Stimulated activated CD4-positive, alpha-beta T cell treated with anti-CD3 and anti-CD28 coated beads, Interleukin-1b, Interleukin-23, amount 100 ng/mL, for 4 hours (primary cell): Measurements from ENCODE around the gene ADGRL3.
"Not testable (repeated sequence)": the region's sequence is repeated elsewhere in the genome, so short reads cannot be mapped to it uniquely, and the experiment has no call there.

Experiments used
- DNase-seq, 2 donors: peaks; one replicate each; pipeline ENCODE4 v3.0.0-alpha.2; 2020; ENCODE audit warnings: low read depth in 2 of 2

ADGRL3 gene

DNA sequence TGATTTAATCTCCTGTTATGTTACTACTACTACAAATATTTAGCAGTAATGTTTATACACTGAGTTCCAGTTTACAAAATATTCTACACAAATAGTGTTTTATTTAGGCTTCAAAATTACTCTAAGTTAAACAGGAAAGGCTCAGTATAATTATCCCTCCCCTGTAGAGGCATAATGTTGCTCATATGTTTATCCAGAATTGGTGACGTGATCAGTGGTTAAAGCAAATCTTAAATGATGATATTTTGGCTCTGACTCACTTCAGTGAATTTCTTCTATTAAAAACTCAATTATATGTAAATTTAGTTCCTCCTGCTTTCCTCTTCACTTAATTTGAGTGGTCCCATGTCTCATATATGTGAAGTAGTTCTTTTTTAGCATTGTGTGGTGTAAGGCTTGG lies 438.5 kb downstream of the ADGRL3 start:
- DNase-seq, result no peak

- not testable (repeated sequence) for DNase-seq
Observed at GRCh38 chr4:61646746-61647350, 446.7 kb downstream of the ADGRL3 start.

DNA sequence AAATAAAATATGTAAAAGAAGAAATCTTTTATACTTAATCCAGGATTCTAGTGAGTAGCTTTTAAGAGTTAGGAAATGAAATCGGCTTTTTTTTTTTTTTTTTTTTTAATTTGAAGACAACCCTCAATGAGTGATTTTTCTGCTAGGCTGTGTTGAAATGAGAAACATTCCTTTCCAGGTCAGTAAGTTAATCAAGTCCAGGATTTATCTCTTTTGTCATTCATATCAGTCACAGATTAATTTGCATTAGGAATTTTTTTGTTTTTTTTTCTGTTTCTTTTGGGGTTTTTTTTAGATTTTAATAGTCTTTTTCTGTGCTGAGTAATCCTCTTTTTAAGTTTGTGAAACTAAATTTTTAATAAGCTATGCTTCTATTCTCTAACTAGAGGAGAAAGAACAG lies 448.1 kb downstream of the ADGRL3 start:
- DNase-seq, result no peak

- DNase-seq, result no peak
Observed at GRCh38 chr4:61657016-61657415, 456.9 kb downstream of the ADGRL3 start.

- no peak for DNase-seq
Observed at GRCh38 chr4:61661960-61662359, 461.8 kb downstream of the ADGRL3 start.

DNA sequence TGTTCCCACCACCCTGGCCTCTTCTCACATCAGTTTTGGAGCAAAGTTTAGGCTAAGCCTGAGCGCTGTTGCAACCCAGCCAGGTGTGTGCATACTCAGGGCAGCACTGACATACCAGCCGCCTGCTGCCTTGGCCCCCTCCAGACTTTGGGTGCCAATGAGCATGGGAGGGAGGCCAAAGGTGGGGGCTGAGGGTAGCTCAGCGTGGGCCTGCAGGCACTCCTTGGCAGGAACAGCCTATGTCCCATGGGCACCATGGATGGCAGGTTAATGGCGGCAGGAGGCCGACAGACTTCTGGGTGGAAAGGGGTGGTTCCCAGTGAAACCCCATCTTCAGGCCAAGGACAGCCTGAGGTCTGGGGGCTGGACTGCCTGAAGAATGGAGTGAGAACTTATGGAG lies 462.2 kb downstream of the ADGRL3 start:
- no peak for DNase-seq

GRCh38 chr4:61663310-61663709 lies 463.2 kb downstream of the ADGRL3 start:
- DNase-seq, result no peak

DNA sequence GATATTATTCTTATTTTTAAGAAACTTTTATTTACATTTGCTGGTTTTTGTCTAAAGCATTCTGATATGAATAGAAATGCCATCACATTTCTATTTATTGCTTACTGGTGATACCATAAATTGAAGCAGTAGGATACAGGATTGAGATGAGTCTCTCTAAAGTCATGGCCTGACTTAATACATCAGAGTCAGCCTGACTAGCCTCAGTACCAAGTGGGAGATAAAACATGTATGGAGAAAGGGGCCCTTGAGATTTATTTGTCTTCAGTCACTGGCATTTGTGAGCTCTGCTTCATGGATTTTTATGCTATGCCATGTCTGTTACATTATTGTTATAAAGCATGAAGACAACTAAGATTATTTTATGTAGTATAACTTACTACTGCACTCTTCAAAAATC lies 465.5 kb downstream of the ADGRL3 start:
- no peak for DNase-seq

DNA sequence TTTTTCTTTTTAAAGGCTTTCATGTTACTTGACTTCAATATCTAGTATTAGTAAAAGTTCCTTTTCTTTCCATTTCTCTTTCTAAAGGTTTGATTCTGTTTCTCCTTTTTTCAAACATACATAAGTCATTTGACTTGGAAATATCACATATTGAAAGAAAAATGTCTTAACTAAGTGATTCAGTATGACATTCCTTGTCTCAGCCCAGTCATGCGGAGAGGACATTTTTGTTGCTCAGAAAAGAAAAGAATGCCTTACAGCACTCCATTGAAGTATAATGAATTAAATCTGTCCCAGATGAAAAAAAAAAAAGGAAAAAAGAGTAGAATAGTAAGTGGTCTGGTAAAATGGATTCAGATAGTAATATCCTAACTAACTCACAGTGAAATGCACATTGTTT lies 466.1 kb downstream of the ADGRL3 start:
- DNase-seq, result no peak

DNA sequence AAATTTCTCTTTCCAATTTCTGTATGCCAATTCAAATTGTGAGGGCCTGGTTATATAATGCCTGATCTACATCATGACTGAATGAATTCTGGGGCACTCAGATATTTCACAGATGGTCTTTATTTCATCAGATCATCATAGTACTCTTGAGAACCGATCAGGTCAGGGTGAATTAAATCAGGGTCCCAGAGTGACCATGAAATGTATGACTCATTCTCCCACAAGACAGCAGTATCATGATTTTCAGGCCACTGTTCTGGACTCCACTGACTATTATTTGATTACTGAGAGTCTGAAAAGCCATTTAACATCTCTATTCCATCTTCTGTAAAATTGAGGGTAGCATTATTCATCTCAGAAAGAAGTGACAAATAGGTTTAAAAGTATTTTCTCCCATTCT lies 471.5 kb downstream of the ADGRL3 start:
- no peak for DNase-seq

GRCh38 chr4:61675464-61675863 lies 475.3 kb downstream of the ADGRL3 start:
- no peak for DNase-seq

GRCh38 chr4:61678297-61678696 lies 478.2 kb downstream of the ADGRL3 start:
- DNase-seq, result no peak

GRCh38 chr4:61693520-61693919 lies 493.4 kb downstream of the ADGRL3 start:
- no peak for DNase-seq

DNA sequence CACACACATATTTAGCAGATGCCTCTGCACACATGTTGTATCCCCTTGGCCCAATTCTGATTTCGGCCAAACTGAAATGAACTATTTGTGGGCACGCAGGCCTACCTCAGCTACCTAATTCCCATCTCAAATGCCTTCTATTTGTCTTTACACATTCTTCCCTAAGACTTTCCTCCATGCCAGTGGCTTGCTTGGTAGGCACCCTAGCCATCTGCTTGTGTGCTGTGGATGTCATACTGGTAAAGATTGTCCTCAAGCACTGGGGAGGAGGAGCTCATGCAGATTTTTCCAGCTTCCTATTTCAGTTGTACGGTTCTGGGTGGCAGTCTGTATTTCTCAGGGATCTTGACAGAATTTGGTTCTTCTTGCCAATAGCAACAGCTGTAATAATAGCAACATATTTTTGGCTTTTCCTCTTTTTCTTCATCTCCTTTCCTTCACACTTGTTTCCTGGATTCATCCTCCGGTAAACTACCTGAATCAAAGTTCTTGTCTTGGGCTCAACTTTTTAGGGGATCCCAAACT lies 514.3 kb downstream of the ADGRL3 start:
- no peak for DNase-seq

- DNase-seq, result no peak
Observed at GRCh38 chr4:61716426-61716825, 516.3 kb downstream of the ADGRL3 start.

- DNase-seq, result no peak
Observed at GRCh38 chr4:61723492-61723891, 523.4 kb downstream of the ADGRL3 start.

DNA sequence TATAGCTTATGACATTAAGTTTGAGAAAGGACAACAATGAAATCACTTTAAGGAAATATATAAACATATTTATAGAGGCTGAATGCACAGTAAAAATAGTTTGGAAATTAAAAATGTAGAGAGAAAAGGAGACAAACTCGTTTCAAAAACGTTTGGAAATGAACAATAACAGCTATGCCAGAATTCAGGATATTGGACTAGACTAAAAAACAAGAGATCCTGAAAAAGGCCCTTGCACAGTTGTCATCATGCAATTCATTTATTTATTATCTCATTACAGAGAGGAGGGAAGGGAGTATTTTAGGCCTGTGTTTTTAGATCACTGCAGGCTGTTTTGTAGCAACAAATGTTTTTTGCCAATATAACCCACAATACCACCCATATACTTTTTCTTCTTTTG lies 527.2 kb downstream of the ADGRL3 start:
- no peak for DNase-seq

DNA sequence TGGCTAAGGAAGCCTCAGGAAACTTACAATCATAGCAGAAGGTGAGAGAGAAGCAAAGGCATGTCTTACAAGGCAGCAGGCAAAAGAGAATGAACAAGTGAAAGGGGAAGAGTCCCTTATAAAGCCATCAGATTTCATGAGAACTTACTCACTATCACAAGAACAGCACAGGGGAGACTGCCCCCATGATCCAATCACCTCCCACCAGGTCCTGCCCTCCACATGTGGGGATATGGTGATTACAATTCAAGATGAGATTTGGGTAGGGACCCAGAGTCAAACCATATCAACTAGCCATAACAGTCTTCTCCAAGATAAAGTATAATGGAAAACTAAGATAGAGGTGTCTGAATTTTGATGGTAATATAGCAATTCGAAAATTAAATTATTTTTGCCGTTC lies 534.3 kb downstream of the ADGRL3 start:
- DNase-seq, result no peak

DNA sequence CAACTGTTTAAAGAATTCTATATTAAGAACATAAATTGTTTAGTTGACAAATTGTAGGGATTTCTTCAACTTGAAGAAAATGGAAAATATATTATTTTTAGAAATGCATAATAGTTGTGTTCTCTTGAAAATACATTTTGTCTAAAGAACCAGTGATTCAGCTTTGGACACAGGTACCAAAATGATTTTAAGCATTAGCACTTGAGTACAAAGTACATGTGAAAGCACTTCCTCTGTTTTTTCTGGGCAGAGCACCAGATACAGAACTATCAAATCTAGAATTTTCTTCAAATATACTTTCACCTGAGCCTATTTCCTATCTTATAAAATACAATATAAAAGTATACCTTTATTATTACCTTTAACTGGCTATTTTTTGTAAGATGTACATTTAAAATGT lies 539.8 kb downstream of the ADGRL3 start:
- DNase-seq, result no peak

DNA sequence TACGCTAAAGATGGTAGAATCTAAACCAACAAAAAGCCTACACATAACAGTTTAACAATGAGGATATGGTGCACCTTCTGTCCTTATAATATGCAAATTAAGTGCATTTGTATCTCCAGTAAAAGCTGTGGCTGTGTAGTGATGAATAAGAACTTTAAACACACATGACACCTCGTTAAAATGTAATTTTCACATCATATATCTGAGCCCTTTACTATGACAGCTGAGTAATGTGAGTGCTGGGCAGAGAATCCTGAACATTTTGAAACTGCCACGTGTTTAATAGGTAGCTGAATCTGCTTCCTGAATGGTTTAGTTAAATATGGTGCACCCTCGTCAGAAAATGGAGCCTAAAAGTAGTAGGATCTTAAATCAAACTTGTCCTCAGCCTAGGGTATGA lies 540.8 kb downstream of the ADGRL3 start:
- DNase-seq, result no peak

GRCh38 chr4:61741327-61742096 lies 541.4 kb downstream of the ADGRL3 start:
- no peak for DNase-seq

DNA sequence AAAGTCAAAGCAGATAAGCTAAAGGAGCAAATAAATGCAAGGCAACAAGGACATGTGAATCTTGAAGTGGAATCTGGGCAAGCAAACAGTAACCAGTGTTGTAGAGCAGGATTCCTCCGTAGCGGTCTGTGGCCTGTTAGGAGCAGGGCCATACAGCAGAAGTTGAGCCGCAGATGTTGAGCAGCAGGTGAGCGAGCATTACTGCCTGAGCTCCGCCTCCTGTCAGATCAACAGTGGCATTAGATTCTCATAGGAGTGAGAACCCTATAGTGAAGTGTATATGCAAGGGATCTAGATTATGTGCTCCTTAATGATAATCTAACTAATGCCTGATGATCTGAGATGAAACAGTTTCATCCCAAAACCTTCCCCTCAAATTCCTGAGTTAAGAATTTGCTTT lies 550.7 kb downstream of the ADGRL3 start:
- DNase-seq, result no peak

DNA sequence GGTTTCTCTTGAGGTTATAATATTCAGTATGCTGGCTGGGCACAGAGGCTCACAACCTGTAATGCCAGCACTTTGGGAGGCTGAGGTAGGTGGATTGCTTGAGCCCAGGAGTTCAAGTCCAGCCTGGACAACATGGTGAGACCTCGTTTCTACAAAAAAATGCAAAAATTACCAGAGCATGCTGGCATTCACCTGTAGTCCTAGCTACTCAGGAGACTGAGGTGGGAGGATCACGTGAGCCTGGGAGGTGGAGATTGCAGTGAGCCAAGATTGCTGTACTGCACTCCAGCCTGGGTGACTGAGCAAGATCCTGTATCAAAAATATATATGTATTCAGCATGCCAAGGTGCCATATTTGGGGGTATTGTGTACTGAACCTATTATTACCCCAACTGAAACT lies 552.5 kb downstream of the ADGRL3 start:
- DNase-seq, result no peak

- no peak for DNase-seq
Observed at GRCh38 chr4:61753739-61754138, 553.6 kb downstream of the ADGRL3 start.
